ENCODE measurements around the gene EFS.

Gene EFS

GRCh38 chr14:23307687-23308644, 57.0 kb downstream of the EFS start:
- in situ Hi-C loops (cut with MboI; ENCODE audit: low sequenced_read_pairs), result no loop called here

GRCh38 chr14:23307146-23307530, 57.8 kb downstream of the EFS start:
- in situ Hi-C loops (cut with MboI; ENCODE audit: low sequenced_read_pairs), result no loop called here

GRCh38 chr14:23306412-23307145, 58.4 kb downstream of the EFS start, which contains the start of gene BCL2L2:
TSS of gene BCL2L2 (plus strand) at chr14:23306833. CDS start at chr14:23307768, 935 bp downstream.
- in situ Hi-C loops (cut with MboI; ENCODE audit: low sequenced_read_pairs), result no loop called here
